ENCODE measurements around the gene ADSL.

The ADSL gene

GRCh38 chr22:40436505-40437431, 90.5 kb downstream of the ADSL start:
- H3K9me3 ChIP-seq (ENCODE audit: insufficient read depth, low read length), result no peaks in the 10 kb centered on the region
- peak overlapping the region; percentile 92 for H3K27ac ChIP-seq (ENCODE audit: low read length)
- H3K79me2 ChIP-seq (ENCODE audit: low read length), result peaks cover 28% of the 10 kb centered on the region
- peak overlapping the region; percentile 67 for H3K4me3 ChIP-seq (ENCODE audit: low read length)
- H3K9ac ChIP-seq (ENCODE audit: low read length), result peak overlapping the region; percentile 46
- H3K4me2 ChIP-seq (ENCODE audit: low read length), result peak overlapping the region; percentile 73
- TF ChIP-seq CTCF (IDR thresholded peaks at IDR 0.05; ENCODE audit: low read depth, low read length), result peak; percentile 89
- no peak for TF ChIP-seq EZH2phosphoT487 (IDR thresholded peaks at IDR 0.05; ENCODE audit: low read depth)
- H3K36me3 ChIP-seq (replicated peaks; ENCODE audit: low read depth, low read length), result peaks cover 23% of the 10 kb centered on the region
- 0 out of 2 replicates have a peak, but pooled peaks cover 3% of the 10 kb centered on the region for H4K20me1 ChIP-seq (ENCODE audit: insufficient read depth, low read length)
- H3K4me1 ChIP-seq (ENCODE audit: low read length), result peaks cover 74% of the 10 kb centered on the region
- no peak overlapping the region for H2AFZ ChIP-seq (ENCODE audit: low read depth, low read length)
- H3K27me3 ChIP-seq (ENCODE audit: low read depth, low read length), result no peaks in the 10 kb centered on the region
